ENCODE data around the gene ATXN7. TPM values are rescaled to one million over a fixed set of nuclear protein-coding genes. Genes with fewer than 3 reads are reported as not detected.

ATXN7 gene
- polyA plus RNA-seq, 3 donors: 2.7 to 29.5 (median 3.2) TPM

DNA sequence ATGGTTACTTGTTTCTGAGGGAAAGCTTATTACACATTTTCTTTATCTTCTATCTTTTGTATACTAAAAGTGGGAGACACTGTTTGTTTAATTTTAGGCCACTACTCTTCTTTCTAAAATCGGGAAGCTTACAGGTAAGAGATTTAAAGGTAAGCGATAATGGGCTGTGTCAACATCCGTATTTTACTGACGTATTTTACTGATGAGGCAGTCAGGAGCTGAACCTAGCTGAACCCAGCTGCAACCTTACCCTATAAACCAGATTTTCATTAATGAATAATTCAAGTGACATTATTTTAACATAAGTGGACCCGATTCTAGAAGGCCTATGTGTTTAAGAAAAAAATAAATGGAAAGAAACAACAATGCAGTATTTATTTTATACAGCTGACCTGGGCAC lies 146.5 kb downstream of the ATXN7 start:
- Mint-ChIP-seq H3K9me3 (no peaks in the 10 kb centered on the region), H3K4me3 (no peak overlapping the region), H3K27ac (no peak overlapping the region), H3K36me3 (peaks cover 72 to 73% of the 10 kb centered on the region in 2 donors), H3K4me1 (peaks cover 8% of the 10 kb centered on the region), H3K27me3 (ENCODE audit: low read depth in 3 of 3) (peaks cover 0 to 3% (median 0%) of the 10 kb centered on the region in 3 donors)
- no peaks in the 10 kb centered on the region for H3K27me3 ChIP-seq (ENCODE audit: control insufficient read depth in 2 of 2, insufficient read depth in 2 of 2, low read length in 2 of 2)
- WGBS (ENCODE audit: insufficient coverage): no CpG with 5 or more reads among the region's 5 CpGs
- no peak for DNase-seq
- peaks cover 5 to 15% of the 10 kb centered on the region in 2 donors for H3K4me1 ChIP-seq (ENCODE audit: control insufficient read depth in 1 of 2, insufficient read depth in 2 of 2, low read length in 2 of 2)
- H3K4me3 ChIP-seq (replicated peaks in 1 of 3; ENCODE audit: low read depth in 2 of 3, low read length in 3 of 3): no peak overlapping the region
- no peak overlapping the region for H3K4me2 ChIP-seq (replicated peaks; ENCODE audit: extremely low read depth, low read length, poor library complexity, severe bottlenecking)
- H3K9me3 ChIP-seq (replicated peaks in 1 of 2; ENCODE audit: control insufficient read depth in 1 of 2, insufficient read depth in 1 of 2, low read length in 2 of 2): no peaks in the 10 kb centered on the region
- peaks cover 82% of the 10 kb centered on the region for H4K20me1 ChIP-seq (ENCODE audit: insufficient read depth, low read length)
- intact Hi-C loops (cut with micrococcal nuclease): no loop called here
- H3K27ac ChIP-seq (ENCODE audit: low read depth in 1 of 2, low read length in 2 of 2): no peak overlapping the region
- H3K9ac ChIP-seq (ENCODE audit: insufficient read depth, low read length, poor library complexity, severe bottlenecking): no peak overlapping the region
- H3K36me3 ChIP-seq (replicated peaks in 1 of 2; ENCODE audit: control insufficient read depth in 1 of 2, insufficient read depth in 2 of 2, low read length in 2 of 2): peaks cover 90 to 100% of the 10 kb centered on the region in 2 donors
- no peak overlapping the region for H2AFZ ChIP-seq (ENCODE audit: insufficient read depth, low read depth, low read length, poor library complexity, severe bottlenecking)
- TF ChIP-seq, protein P1, sequence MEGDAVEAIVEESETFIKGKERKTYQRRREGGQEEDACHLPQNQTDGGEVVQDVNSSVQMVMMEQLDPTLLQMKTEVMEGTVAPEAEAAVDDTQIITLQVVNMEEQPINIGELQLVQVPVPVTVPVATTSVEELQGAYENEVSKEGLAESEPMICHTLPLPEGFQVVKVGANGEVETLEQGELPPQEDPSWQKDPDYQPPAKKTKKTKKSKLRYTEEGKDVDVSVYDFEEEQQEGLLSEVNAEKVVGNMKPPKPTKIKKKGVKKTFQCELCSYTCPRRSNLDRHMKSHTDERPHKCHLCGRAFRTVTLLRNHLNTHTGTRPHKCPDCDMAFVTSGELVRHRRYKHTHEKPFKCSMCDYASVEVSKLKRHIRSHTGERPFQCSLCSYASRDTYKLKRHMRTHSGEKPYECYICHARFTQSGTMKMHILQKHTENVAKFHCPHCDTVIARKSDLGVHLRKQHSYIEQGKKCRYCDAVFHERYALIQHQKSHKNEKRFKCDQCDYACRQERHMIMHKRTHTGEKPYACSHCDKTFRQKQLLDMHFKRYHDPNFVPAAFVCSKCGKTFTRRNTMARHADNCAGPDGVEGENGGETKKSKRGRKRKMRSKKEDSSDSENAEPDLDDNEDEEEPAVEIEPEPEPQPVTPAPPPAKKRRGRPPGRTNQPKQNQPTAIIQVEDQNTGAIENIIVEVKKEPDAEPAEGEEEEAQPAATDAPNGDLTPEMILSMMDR (IDR thresholded peaks at IDR 0.05): no peak
- H3K79me2 ChIP-seq (ENCODE audit: insufficient read depth, low read length): peaks cover 29% of the 10 kb centered on the region

DNA sequence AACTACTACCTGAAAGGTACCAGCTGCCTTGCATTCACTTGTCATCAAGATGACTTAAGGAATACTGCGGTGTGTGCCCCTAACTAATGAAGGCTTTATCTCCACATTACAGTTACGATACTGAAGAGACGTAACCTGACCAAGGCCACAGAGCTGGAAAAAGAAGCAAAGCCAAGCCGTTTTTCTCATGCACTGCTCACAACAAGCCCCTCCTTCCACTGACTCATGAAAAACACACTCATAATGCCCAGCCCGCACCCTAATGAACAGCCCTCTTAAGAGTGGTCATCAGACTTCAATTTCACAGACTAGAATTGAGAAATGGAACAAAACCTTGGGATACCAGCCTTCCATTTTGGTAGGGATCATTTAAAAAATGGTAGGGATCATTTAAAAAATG lies 148.0 kb downstream of the ATXN7 start:
- Histone ChIP-seq H3K36me3 (replicated peaks in 1 of 2; ENCODE audit: control insufficient read depth in 1 of 2, insufficient read depth in 2 of 2, low read length in 2 of 2) (peaks cover 82 to 100% of the 10 kb centered on the region in 2 donors), H3K4me2 (replicated peaks; ENCODE audit: extremely low read depth, low read length, poor library complexity, severe bottlenecking) (no peak overlapping the region), H3K9ac (ENCODE audit: insufficient read depth, low read length, poor library complexity, severe bottlenecking) (no peak overlapping the region), H3K79me2 (ENCODE audit: insufficient read depth, low read length) (peaks cover 29% of the 10 kb centered on the region), H3K27me3 (ENCODE audit: control insufficient read depth in 2 of 2, insufficient read depth in 2 of 2, low read length in 2 of 2) (no peaks in the 10 kb centered on the region), H4K20me1 (ENCODE audit: insufficient read depth, low read length) (peaks cover 79% of the 10 kb centered on the region), H3K4me3 (replicated peaks in 1 of 3; ENCODE audit: low read depth in 2 of 3, low read length in 3 of 3) (no peak overlapping the region), H2AFZ (ENCODE audit: insufficient read depth, low read depth, low read length, poor library complexity, severe bottlenecking) (no peak overlapping the region), H3K4me1 (ENCODE audit: control insufficient read depth in 1 of 2, insufficient read depth in 2 of 2, low read length in 2 of 2) (peaks cover 5 to 15% of the 10 kb centered on the region in 2 donors), H3K27ac (ENCODE audit: low read depth in 1 of 2, low read length in 2 of 2) (peak overlapping the region in 1 of 2 donors; percentile 20), H3K9me3 (replicated peaks in 1 of 2; ENCODE audit: control insufficient read depth in 1 of 2, insufficient read depth in 1 of 2, low read length in 2 of 2) (no peaks in the 10 kb centered on the region)
- no peak for DNase-seq
- WGBS (ENCODE audit: insufficient coverage): 92% methylated on average over 5 of the region's 5 CpGs
- TF ChIP-seq, protein P1 (IDR thresholded peaks at IDR 0.05): no peak
- no peak overlapping the region for H3K4me3 Mint-ChIP-seq
- H3K4me1 Mint-ChIP-seq: peaks cover 8% of the 10 kb centered on the region
- no peaks in the 10 kb centered on the region for H3K9me3 Mint-ChIP-seq
- H3K27me3 Mint-ChIP-seq (ENCODE audit: low read depth in 3 of 3): peaks cover 0 to 3% (median 0%) of the 10 kb centered on the region in 3 donors
- intact Hi-C loops (cut with micrococcal nuclease): no loop called here
- peak overlapping the region in 2 of 7 donors; percentile 36 to 61 for H3K27ac Mint-ChIP-seq
- peaks cover 83 to 87% of the 10 kb centered on the region in 2 donors for H3K36me3 Mint-ChIP-seq
